Fibroblast of pulmonary artery (primary cell): ENCODE measurements around the gene BCL2.
A peak's percentile ranks its signal among the peaks of the same experiment; 100 is the strongest.

ENCODE experiments used
- DNase-seq: peaks from one replicate; pipeline ENCODE4 v3.0.0-alpha.2; 2010; ENCODE audit warnings: low read depth
- H3K4me3 ChIP-seq: replicated peaks from 2 replicates; pipeline ENCODE4 v1.5.1; 2011; ENCODE audit warnings: low read depth, mild to moderate bottlenecking, control low read depth, low read length, moderate library complexity
- TF ChIP-seq, protein P1 (sequence below): IDR thresholded peaks from 2 replicates; pipeline ENCODE4 v1.5.1; 2011; ENCODE audit warnings: mild to moderate bottlenecking, control low read depth, low read length, inconsistent platforms; ENCODE audit errors: missing control alignments

Gene BCL2

GRCh38 chr18:63318889-63319382 lies 633 bp downstream of the BCL2 start:
- TF ChIP-seq, protein P1, sequence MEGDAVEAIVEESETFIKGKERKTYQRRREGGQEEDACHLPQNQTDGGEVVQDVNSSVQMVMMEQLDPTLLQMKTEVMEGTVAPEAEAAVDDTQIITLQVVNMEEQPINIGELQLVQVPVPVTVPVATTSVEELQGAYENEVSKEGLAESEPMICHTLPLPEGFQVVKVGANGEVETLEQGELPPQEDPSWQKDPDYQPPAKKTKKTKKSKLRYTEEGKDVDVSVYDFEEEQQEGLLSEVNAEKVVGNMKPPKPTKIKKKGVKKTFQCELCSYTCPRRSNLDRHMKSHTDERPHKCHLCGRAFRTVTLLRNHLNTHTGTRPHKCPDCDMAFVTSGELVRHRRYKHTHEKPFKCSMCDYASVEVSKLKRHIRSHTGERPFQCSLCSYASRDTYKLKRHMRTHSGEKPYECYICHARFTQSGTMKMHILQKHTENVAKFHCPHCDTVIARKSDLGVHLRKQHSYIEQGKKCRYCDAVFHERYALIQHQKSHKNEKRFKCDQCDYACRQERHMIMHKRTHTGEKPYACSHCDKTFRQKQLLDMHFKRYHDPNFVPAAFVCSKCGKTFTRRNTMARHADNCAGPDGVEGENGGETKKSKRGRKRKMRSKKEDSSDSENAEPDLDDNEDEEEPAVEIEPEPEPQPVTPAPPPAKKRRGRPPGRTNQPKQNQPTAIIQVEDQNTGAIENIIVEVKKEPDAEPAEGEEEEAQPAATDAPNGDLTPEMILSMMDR: no peak
- no peak for DNase-seq
- H3K4me3 ChIP-seq: peak overlapping the region; percentile 74

DNA sequence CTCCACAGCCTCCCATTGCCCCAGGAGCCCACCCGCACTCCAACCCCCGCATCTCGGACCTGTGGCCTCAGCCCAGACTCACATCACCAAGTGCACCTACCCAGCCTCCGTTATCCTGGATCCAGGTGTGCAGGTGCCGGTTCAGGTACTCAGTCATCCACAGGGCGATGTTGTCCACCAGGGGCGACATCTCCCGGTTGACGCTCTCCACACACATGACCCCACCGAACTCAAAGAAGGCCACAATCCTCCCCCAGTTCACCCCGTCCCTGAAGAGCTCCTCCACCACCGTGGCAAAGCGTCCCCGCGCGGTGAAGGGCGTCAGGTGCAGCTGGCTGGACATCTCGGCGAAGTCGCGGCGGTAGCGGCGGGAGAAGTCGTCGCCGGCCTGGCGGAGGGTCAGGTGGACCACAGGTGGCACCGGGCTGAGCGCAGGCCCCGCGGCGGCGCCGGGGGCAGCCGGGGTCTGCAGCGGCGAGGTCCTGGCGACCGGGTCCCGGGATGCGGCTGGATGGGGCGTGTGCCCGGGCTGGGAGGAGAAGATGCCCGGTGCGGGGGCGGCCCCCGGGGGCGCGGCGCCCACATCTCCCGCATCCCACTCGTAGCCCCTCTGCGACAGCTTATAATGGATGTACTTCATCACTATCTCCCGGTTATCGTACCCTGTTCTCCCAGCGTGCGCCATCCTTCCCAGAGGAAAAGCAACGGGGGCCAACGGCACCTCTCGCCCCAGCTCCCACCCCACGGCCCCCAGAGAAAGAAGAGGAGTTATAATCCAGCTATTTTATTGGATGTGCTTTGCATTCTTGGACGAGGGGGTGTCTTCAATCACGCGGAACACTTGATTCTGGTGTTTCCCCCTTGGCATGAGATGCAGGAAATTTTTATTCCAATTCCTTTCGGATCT lies 1.3 kb downstream of the BCL2 start:
- peak overlapping the region; percentile 74 for H3K4me3 ChIP-seq
- TF ChIP-seq, protein P1: peak; percentile 42
- DNase-seq: no peak

DNA sequence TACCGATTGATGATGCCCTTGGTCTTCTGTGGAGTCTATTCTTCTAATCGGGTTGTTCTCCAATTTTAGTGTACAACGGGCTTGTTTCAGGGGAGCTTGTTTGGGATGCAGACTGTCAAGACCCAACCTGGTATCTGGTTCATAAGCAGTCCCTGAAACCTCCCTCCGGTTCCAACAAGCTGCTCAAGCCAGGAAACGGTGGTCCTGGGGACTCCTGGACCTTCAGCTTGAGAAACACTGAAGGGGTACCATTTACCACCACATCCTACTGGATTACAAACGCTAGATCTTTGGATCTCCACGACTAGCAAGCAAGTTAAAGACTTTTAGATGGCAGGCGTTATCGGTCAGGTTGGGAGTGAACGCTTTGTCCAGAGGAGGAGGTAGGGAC lies 2.0 kb downstream of the BCL2 start:
- no peak overlapping the region for H3K4me3 ChIP-seq
- TF ChIP-seq, protein P1: no peak
- DNase-seq: no peak

DNA sequence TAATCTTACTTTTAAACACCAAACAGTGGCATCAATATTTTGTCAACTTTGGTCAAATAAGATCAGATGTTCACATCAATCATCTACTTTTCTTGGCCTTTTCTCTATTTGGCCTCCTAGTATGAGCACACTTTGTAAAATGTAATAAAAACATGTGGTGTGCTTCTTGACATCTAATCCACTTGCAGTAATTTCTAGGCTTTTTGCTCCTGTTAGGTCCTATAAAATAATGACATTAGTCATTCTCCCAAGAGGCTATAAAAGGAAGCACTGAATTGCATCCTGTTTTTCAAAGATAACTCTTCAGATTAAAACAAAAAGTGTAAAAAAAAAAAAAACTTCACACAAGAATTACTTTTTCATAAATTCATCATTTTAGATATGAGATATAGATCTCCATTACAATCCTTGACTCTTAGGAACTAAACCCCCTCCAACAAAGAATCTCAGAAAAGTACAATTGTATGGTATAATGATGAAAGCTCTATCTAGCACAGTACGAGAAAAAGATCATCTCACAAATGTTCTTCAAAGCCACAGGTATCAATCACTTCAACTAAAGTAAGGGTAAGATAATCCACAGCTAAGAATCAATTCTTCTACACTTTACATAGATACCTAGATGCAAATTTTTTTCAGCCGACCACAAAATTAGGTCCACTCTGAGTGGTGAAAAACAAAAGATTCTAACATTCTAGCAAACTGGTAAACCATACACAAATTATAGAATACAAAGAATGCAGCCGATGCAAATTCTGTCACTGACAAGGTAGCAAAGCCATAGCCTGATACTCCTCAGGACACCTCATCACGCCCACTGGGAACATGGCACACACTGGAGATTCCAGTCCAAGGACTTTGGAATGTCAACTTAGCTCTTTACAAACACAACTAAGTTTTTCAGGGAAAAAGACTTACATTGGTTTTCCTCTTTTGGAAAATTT lies 2.7 kb downstream of the BCL2 start:
- no peak for DNase-seq
- no peak overlapping the region for H3K4me3 ChIP-seq
- TF ChIP-seq, protein P1: no peak

DNA sequence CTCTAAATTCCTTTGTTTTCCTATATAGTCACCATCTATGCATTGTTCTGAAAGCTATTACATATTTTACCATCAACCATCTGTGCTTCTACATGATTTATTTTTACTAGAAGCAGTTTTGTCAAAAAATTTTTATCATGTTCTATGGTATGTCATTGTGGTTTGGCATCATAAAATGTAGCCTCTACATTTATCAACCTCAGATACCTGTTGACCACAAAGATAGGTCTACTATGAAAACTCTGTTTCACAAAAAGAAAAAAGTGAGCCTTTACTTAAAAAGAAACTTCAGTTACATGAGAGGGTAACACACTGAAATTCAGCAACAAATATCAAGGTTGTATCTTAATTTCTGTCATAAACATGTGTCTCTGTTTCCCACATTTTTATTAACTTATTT lies 3.7 kb downstream of the BCL2 start:
- no peak for DNase-seq
- TF ChIP-seq, protein P1: no peak
- no peak overlapping the region for H3K4me3 ChIP-seq

- no peak overlapping the region for H3K4me3 ChIP-seq
- DNase-seq: no peak
Measured at GRCh38 chr18:63315131-63315662, 4.4 kb downstream of the BCL2 start.

More at GRCh38 chr18:63315131-63315662, 4.4 kb downstream of the BCL2 start:
- TF ChIP-seq, protein P1: no peak
